Kidney capillary endothelial cell (primary cell): ENCODE results near the gene THSD4.
"Not testable (repeated sequence)": the region's sequence is repeated elsewhere in the genome, so short reads cannot be mapped to it uniquely, and the experiment has no call there.

Source experiments
- DNase-seq: peaks from one replicate; pipeline ENCODE4 v3.0.0-alpha.2; 2018; ENCODE audit warnings: low spot score

The THSD4 gene

GRCh38 chr15:71189718-71190117, 74.4 kb downstream of the THSD4 start:
- DNase-seq: no peak

GRCh38 chr15:71191296-71191695, 76.0 kb downstream of the THSD4 start:
- DNase-seq: no peak

GRCh38 chr15:71192816-71193215, 77.5 kb downstream of the THSD4 start:
- no peak for DNase-seq

GRCh38 chr15:71194286-71194685, 79.0 kb downstream of the THSD4 start:
- no peak for DNase-seq

GRCh38 chr15:71195242-71195641, 80.0 kb downstream of the THSD4 start:
- DNase-seq: no peak

- DNase-seq: no peak
These were observed 82.3 kb downstream of the THSD4 start for GRCh38 chr15:71197620-71198019.

- DNase-seq: no peak
These were observed 83.6 kb downstream of the THSD4 start for GRCh38 chr15:71198846-71199245.

GRCh38 chr15:71199384-71200351, 84.4 kb downstream of the THSD4 start:
- DNase-seq: no peak

GRCh38 chr15:71201477-71201876, 86.2 kb downstream of the THSD4 start:
- no peak for DNase-seq

GRCh38 chr15:71202712-71203111, 87.4 kb downstream of the THSD4 start:
- DNase-seq: no peak

GRCh38 chr15:71203586-71204474, 88.6 kb downstream of the THSD4 start:
- DNase-seq: no peak

GRCh38 chr15:71207141-71207540, 91.9 kb downstream of the THSD4 start:
- DNase-seq: no peak

GRCh38 chr15:71212146-71212545, 96.9 kb downstream of the THSD4 start:
- no peak for DNase-seq

- not testable (repeated sequence) for DNase-seq
These were observed 98.7 kb downstream of the THSD4 start for GRCh38 chr15:71213943-71214342.

GRCh38 chr15:71215126-71215894, 100.0 kb downstream of the THSD4 start:
- DNase-seq: no peak

GRCh38 chr15:71218272-71218805, 103.1 kb downstream of the THSD4 start:
- no peak for DNase-seq

- no peak for DNase-seq
These were observed 103.8 kb downstream of the THSD4 start for GRCh38 chr15:71219101-71219500.

GRCh38 chr15:71219645-71220044, 104.4 kb downstream of the THSD4 start:
- no peak for DNase-seq

- DNase-seq: no peak
These were observed 105.6 kb downstream of the THSD4 start for GRCh38 chr15:71220828-71221227.

GRCh38 chr15:71221417-71221816, 106.1 kb downstream of the THSD4 start:
- DNase-seq: no peak

GRCh38 chr15:71223516-71223915, 108.2 kb downstream of the THSD4 start:
- DNase-seq: no peak

GRCh38 chr15:71224024-71224423, 108.8 kb downstream of the THSD4 start:
- no peak for DNase-seq
